ENCODE results near the gene PODN. TPM values are rescaled to one million over a fixed set of nuclear protein-coding genes. Genes with fewer than 3 reads are reported as not detected.

Gene PODN
- total RNA-seq, 6 experiments from 2014 or later: 2.8 to 9.8 (median 5.1) TPM

DNA sequence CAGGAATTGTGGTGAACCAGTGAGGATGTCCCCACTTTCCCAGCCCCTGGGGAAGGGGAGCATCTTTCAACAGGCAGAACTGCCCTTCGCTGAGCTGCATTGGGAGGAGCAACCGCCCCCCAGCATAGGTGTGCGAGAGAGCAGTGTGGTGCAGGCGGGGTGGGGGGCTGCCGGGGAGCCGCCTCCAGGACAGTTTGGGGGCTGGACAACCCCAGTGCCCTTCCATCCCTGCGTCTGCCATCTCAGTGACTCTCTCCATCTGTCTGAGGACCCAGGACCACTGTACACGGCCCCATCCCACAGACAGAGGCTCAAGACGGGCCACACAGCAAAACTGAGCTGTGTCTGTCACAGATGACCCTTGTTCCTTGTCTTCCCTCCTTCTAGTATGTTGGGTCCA is 14.2 kb downstream of the PODN start:
- H3K4me3 ChIP-seq: no peak overlapping the region
- TF ChIP-seq, protein P1, sequence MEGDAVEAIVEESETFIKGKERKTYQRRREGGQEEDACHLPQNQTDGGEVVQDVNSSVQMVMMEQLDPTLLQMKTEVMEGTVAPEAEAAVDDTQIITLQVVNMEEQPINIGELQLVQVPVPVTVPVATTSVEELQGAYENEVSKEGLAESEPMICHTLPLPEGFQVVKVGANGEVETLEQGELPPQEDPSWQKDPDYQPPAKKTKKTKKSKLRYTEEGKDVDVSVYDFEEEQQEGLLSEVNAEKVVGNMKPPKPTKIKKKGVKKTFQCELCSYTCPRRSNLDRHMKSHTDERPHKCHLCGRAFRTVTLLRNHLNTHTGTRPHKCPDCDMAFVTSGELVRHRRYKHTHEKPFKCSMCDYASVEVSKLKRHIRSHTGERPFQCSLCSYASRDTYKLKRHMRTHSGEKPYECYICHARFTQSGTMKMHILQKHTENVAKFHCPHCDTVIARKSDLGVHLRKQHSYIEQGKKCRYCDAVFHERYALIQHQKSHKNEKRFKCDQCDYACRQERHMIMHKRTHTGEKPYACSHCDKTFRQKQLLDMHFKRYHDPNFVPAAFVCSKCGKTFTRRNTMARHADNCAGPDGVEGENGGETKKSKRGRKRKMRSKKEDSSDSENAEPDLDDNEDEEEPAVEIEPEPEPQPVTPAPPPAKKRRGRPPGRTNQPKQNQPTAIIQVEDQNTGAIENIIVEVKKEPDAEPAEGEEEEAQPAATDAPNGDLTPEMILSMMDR (IDR thresholded peaks at IDR 0.05): no peak
- no peak for TF ChIP-seq POLR2A (IDR thresholded peaks at IDR 0.05)
- H3K4me1 ChIP-seq: peaks cover 0 to 6% (median 0%) of the 10 kb centered on the region in 4 donors
- intact Hi-C loops (cut with DNase I): no loop called here
- DNase-seq: peak in 1 of 3 donors; percentile 9
- no peak overlapping the region for H3K27ac ChIP-seq
- no peak for ATAC-seq
- no peaks in the 10 kb centered on the region for H3K36me3 ChIP-seq
- H3K27me3 ChIP-seq: no peaks in the 10 kb centered on the region
- WGBS (ENCODE audit: insufficient coverage, low coverage, low lambda C conversion rate, missing lambda C conversion rate): no CpG with 5 or more reads among the region's 9 CpGs
- H3K9me3 ChIP-seq: no peaks in the 10 kb centered on the region

DNA sequence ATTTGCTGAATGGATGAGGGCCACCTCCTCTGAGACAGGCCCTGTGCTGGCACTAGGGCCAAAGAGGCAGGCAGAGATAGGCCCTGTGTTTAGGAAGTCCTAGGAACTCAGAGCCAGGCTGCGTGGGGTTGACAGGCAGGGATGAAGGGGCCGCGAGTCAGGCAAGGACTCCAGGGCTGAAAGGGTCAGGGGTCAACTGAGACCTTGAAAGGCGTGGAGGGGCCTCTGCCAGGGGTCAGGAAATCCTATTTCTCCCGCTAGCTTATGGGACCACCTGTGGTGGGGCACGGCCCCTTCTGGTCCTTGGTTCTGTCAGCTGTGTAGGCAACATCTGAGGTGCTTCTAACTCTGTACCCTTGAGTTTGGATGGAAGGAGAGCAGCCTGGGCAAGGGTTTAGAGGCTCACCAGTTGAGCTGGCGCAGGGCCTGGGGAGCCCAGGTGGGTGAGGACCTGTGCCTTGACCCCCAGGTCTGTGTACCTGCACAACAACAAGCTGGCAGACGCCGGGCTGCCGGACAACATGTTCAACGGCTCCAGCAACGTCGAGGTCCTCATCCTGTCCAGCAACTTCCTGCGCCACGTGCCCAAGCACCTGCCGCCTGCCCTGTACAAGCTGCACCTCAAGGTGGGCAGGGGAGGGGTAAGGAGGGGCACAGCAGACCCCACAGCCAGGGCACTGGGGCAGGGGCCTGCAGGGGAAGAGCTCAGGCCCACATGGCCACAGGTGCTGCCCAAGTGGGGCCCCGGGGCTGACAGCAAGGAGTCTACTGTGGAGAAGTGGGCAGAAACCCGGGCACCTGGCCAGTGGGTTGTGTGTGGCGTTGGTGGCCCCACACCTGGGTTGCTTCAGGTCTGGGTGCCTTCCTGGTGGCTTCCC is 14.9 kb downstream of the PODN start:
- Histone ChIP-seq H3K27me3 (no peaks in the 10 kb centered on the region), H3K36me3 (no peaks in the 10 kb centered on the region), H3K9me3 (no peaks in the 10 kb centered on the region), H3K4me1 (peaks cover 0 to 6% (median 0%) of the 10 kb centered on the region in 4 donors), H3K27ac (no peak overlapping the region), H3K4me3 (no peak overlapping the region)
- WGBS (ENCODE audit: insufficient coverage, low coverage, low lambda C conversion rate, missing lambda C conversion rate): 80% methylated on average over 4 of the region's 19 CpGs
- ATAC-seq: no peak
- TF ChIP-seq, protein P1 (IDR thresholded peaks at IDR 0.05): no peak
- no peak for TF ChIP-seq POLR2A (IDR thresholded peaks at IDR 0.05)
- DNase-seq: peak in 2 of 3 donors; percentile 12 to 39
- intact Hi-C loops (cut with DNase I): no loop called here

DNA sequence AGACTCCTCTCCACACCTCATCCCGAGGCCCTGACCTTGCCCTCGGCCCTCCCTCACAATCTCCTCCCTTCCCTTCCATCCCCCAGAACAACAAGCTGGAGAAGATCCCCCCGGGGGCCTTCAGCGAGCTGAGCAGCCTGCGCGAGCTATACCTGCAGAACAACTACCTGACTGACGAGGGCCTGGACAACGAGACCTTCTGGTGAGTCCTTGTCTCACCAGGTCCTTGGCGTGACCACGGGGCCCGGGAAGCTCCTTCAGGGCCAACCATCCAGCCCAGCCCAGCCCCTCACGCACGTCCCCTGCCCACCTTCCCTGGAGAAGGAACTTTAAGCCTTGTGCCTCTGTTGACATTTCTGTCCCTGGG is 15.6 kb downstream of the PODN start:
- intact Hi-C loops (cut with DNase I): no loop called here
- peak in 2 of 3 donors; percentile 10 to 39 for DNase-seq

DNA sequence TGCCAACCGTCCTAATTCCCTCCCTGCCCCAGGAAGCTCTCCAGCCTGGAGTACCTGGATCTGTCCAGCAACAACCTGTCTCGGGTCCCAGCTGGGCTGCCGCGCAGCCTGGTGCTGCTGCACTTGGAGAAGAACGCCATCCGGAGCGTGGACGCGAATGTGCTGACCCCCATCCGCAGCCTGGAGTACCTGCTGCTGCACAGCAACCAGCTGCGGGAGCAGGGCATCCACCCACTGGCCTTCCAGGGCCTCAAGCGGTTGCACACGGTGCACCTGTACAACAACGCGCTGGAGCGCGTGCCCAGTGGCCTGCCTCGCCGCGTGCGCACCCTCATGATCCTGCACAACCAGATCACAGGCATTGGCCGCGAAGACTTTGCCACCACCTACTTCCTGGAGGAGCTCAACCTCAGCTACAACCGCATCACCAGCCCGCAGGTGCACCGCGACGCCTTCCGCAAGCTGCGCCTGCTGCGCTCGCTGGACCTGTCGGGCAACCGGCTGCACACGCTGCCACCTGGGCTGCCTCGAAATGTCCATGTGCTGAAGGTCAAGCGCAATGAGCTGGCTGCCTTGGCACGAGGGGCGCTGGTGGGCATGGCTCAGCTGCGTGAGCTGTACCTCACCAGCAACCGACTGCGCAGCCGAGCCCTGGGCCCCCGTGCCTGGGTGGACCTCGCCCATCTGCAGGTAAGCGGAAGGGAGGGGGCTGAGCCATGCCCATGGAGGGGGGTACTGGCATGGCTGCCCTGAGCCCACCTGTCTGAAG is 16.5 kb downstream of the PODN start:
- no peak for TF ChIP-seq POLR2A (IDR thresholded peaks at IDR 0.05)
- TF ChIP-seq, protein P1 (IDR thresholded peaks at IDR 0.05): no peak
- H3K4me1 ChIP-seq: peaks cover 0 to 6% (median 0%) of the 10 kb centered on the region in 4 donors
- no peaks in the 10 kb centered on the region for H3K36me3 ChIP-seq
- H3K9me3 ChIP-seq: no peaks in the 10 kb centered on the region
- ATAC-seq (no peak), DNase-seq (peak in 2 of 3 donors; percentile 15 to 48)
- no peak overlapping the region for H3K4me3 ChIP-seq
- no peaks in the 10 kb centered on the region for H3K27me3 ChIP-seq
- H3K27ac ChIP-seq: no peak overlapping the region
- intact Hi-C loops (cut with DNase I): no loop called here
- 85% methylated on average over 11 of the region's 46 CpGs for WGBS (ENCODE audit: insufficient coverage, low coverage, low lambda C conversion rate, missing lambda C conversion rate)

More for the DNA sequence above, 15.6 kb downstream of the PODN start:
- Histone ChIP-seq H3K27me3 (no peaks in the 10 kb centered on the region), H3K27ac (no peak overlapping the region), H3K4me3 (no peak overlapping the region), H3K36me3 (no peaks in the 10 kb centered on the region), H3K4me1 (peaks cover 0 to 6% (median 0%) of the 10 kb centered on the region in 4 donors), H3K9me3 (no peaks in the 10 kb centered on the region)
- no peak for ATAC-seq
- no peak for TF ChIP-seq POLR2A (IDR thresholded peaks at IDR 0.05)
- TF ChIP-seq, protein P1 (IDR thresholded peaks at IDR 0.05): no peak
- WGBS (ENCODE audit: insufficient coverage, low coverage, low lambda C conversion rate, missing lambda C conversion rate): 67% methylated on average over 1 of the region's 13 CpGs
